Stimulated activated effector memory CD8-positive, alpha-beta T cell treated with anti-CD3 and anti-CD28 coated beads, Interleukin-12 subunit alpha, Interleukin-12 subunit beta, amount 100 ng/mL, for 72 hours (primary cell): ENCODE data around the gene PPEF1.

Experiments
- ATAC-seq: fragments of 150-1000 bp; cut with Tn5 transposase; 2 replicates; pipeline ENCODE4 v1.10.0; 2021
- DNase-seq, 2 donors: peaks; one replicate each; pipeline ENCODE4 v3.0.0; 2021 to 2022; ENCODE audit warnings: low spot score in 2 of 2
- H3K27ac Mint-ChIP-seq: one replicate; pipeline ENCODE4 v1.8.0; 2022; ENCODE audit warnings: mild to moderate bottlenecking, mixed read lengths
- H3K36me3 Mint-ChIP-seq: one replicate; pipeline ENCODE4 v1.8.0; 2022; ENCODE audit warnings: mild to moderate bottlenecking, mixed read lengths
- H3K4me1 Mint-ChIP-seq: one replicate; pipeline ENCODE4 v1.8.0; 2022; ENCODE audit warnings: mixed read lengths
- H3K4me3 Mint-ChIP-seq: one replicate; pipeline ENCODE4 v1.8.0; 2022; ENCODE audit warnings: mild to moderate bottlenecking, mixed read lengths
- H3K9me3 Mint-ChIP-seq: one replicate; pipeline ENCODE4 v1.8.0; 2022; ENCODE audit warnings: mixed read lengths

PPEF1 gene

GRCh38 chrX:18877469-18877868 lies 170.0 kb downstream of the PPEF1 start:
- Mint-ChIP-seq H3K9me3 (peaks cover 3% of the 10 kb centered on the region), H3K4me1 (peaks cover 8% of the 10 kb centered on the region), H3K36me3 (no peaks in the 10 kb centered on the region), H3K27ac (no peak overlapping the region), H3K4me3 (no peak overlapping the region)
- ATAC-seq = no peak
- DNase-seq = no peak
